OCI-LY1 (cell line): ENCODE measurements around the gene ANKS1A.

Source experiments
- CTCF ChIP-seq: fragments of 200-600 bp; sonication (generic), shearing (Covaris generic); IDR thresholded peaks from 2 replicates; pipeline ENCODE4 v1.5.1; 2017; ENCODE audit warnings: mild to moderate bottlenecking, antibody characterized with exemption, low read length, moderate library complexity, mixed read lengths
- EZH2 ChIP-seq: fragments of 200-600 bp; sonication (generic), shearing (Covaris generic); IDR thresholded peaks from 2 replicates; pipeline ENCODE4 v1.8.0; 2017; ENCODE audit warnings: borderline replicate concordance, mixed run types, mild to moderate bottlenecking, antibody characterized with exemption, low read length, moderate library complexity, mixed read lengths

DNA sequence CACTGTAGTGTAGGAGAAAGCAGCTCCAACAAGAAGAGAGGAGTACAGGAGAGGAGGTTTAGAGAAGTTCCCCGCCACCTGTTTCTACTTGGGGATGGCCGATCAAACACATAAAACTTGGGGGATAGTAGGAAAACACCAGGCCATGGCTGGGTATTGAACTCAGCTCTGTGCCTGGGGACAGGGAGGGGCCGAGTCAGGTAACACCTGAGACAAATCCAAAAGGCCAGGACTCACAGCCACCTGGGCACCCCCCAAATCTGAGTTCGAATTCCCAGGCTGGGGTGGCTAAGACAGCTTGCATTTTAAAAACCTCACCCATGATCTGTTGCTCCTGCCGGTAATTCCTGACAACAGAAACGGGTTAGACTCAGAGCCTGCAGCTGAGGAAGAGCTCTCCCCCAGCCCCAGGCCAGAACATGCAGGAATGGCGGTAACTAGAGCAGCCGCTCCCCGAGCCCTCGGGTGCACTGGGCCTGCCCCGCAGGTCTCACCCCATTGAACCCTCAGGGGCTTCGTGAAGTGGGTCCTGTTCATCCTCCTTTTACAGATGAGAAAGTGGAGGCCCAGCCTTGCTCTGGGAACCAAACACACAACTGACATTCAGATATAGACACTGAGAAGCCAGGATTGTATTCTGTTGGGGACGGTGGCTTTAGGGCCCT, 191.1 kb downstream of the ANKS1A start:
- TF ChIP-seq CTCF: no peak
- no peak for TF ChIP-seq EZH2
